H1 (cell line): ENCODE measurements around the gene CCDC83. TPM values are rescaled to one million over a fixed set of nuclear protein-coding genes. Genes with fewer than 3 reads are reported as not detected.

Source experiments
- CTCF ChIA-PET: fragments of 300-600 bp; sonication (Branson Sonifier 250); formaldehyde crosslinking; loops from one replicate; lab custom pipeline; 2021; ENCODE audit not compliant: partially characterized antibody; lab: Charles Lee
- POLR2A ChIA-PET: fragments of 300-600 bp; sonication (Branson Sonifier 250); formaldehyde crosslinking; loops from one replicate; lab custom pipeline; 2021; ENCODE audit warnings: inconsistent platforms; ENCODE audit not compliant: partially characterized antibody; lab: Charles Lee
- DNase-seq, 2 experiments: peaks; one replicate each; pipeline versions ENCODE4 v3.0.0 to v3.0.0-alpha.2; 2010 to 2022; ENCODE audit warnings: low spot score in 2 of 2, low read depth in 1 of 2, mixed read lengths in 1 of 2
- FAIRE-seq: peaks from 2 replicates; lab custom pipeline; 2011; peaks lifted over from hg19 to GRCh38; lab: Jason Lieb, UNC
- H2AFZ ChIP-seq: 2 replicates; pipeline ENCODE4 v1.8.1; 2012; ENCODE audit warnings: low read length, inconsistent platforms
- H2AK5ac ChIP-seq: 2 replicates; pipeline ENCODE4 v1.6.1; 2013; ENCODE audit warnings: low read depth, low read length
- H2BK120ac ChIP-seq: replicated peaks from 2 replicates; pipeline ENCODE3; 2013; ENCODE audit warnings: low read depth, low read length, inconsistent platforms
- H2BK12ac ChIP-seq: 2 replicates; pipeline ENCODE4 v1.6.1; 2013; ENCODE audit warnings: low read depth, low read length
- H2BK15ac ChIP-seq: 2 replicates; pipeline ENCODE4 v1.6.1; 2013; ENCODE audit warnings: low read length
- H2BK20ac ChIP-seq: 2 replicates; pipeline ENCODE4 v1.6.1; 2013; ENCODE audit warnings: low read length
- H2BK5ac ChIP-seq: 2 replicates; pipeline ENCODE4 v1.6.1; 2013; ENCODE audit warnings: low read depth, low read length
- H3K14ac ChIP-seq: 2 replicates; pipeline ENCODE4 v1.6.1; 2013; ENCODE audit warnings: inconsistent platforms; ENCODE audit not compliant: insufficient read length
- H3K18ac ChIP-seq: 2 replicates; pipeline ENCODE4 v1.6.1; 2013; ENCODE audit warnings: low read length; ENCODE audit errors: extremely low read depth
- H3K23ac ChIP-seq: 2 replicates; pipeline ENCODE4 v1.6.1; 2013; ENCODE audit warnings: inconsistent platforms; ENCODE audit not compliant: insufficient read length
- H3K23me2 ChIP-seq: 2 replicates; pipeline ENCODE4 v1.6.1; 2013; ENCODE audit warnings: low read depth, low read length
- H3K27ac ChIP-seq: 2 replicates; pipeline ENCODE4 v1.6.1; 2011; ENCODE audit warnings: low read depth, low read length, inconsistent platforms
- H3K27me3 ChIP-seq, 4 experiments: replicated peaks in 1 of 4; 1 replicate in 1 of 4; 2 replicates in 3 of 4; pipeline versions ENCODE4 v1.6.1 to v1.8.1; 2011 to 2013; ENCODE audit warnings: low read length in 3 of 4, mild to moderate bottlenecking in 3 of 4, inconsistent platforms in 2 of 4, mixed read lengths in 2 of 4, moderate library complexity in 1 of 4; ENCODE audit not compliant: control insufficient read depth in 3 of 4, insufficient read depth in 3 of 4; ENCODE audit errors: extremely low read depth in 1 of 4
- H3K36me3 ChIP-seq, 4 experiments: 2 replicates each; pipeline versions ENCODE4 v1.6.1 to v1.8.1; 2011 to 2013; ENCODE audit warnings: mild to moderate bottlenecking in 4 of 4, low read length in 3 of 4, moderate library complexity in 2 of 4, control low read depth in 1 of 4, inconsistent platforms in 1 of 4; ENCODE audit not compliant: insufficient read depth in 4 of 4, control insufficient read depth in 2 of 4
- H3K4ac ChIP-seq: replicated peaks from 2 replicates; pipeline ENCODE3; 2013; ENCODE audit warnings: low read length, low read depth, mixed read lengths, inconsistent platforms; ENCODE audit not compliant: insufficient read length
- H3K4me1 ChIP-seq, 4 experiments: replicated peaks in 1 of 4; 1 replicate in 1 of 4; 2 replicates in 3 of 4; pipeline versions ENCODE4 v1.6.1 to v1.8.1; 2011 to 2013; ENCODE audit warnings: low read length in 3 of 4, inconsistent platforms in 2 of 4, mixed read lengths in 1 of 4; ENCODE audit not compliant: insufficient read depth in 4 of 4, control insufficient read depth in 3 of 4
- H3K4me2 ChIP-seq, 2 experiments: 2 replicates each; pipeline versions ENCODE4 v1.6.1 to v1.8.1; 2011 to 2013; ENCODE audit warnings: low read depth in 2 of 2, low read length in 2 of 2, control low read depth in 1 of 2, inconsistent platforms in 1 of 2, mild to moderate bottlenecking in 1 of 2; ENCODE audit not compliant: insufficient read depth in 1 of 2
- H3K4me3 ChIP-seq, 4 experiments: fragments of 200-600, 300-600 bp in 1 of 4; sonication (generic), shearing (Covaris generic), sonication (Bioruptor Twin) in 1 of 4; 2 replicates each; pipeline versions ENCODE4 v1.5.1 to v1.8.1; 2011 to 2016; ENCODE audit warnings: low read length in 4 of 4, low read depth in 3 of 4, control low read depth in 2 of 4, inconsistent platforms in 2 of 4, mild to moderate bottlenecking in 2 of 4, mixed read lengths in 1 of 4, moderate library complexity in 1 of 4; ENCODE audit not compliant: insufficient read depth in 2 of 4; ENCODE audit errors: extremely low read depth in 1 of 4
- H3K56ac ChIP-seq: replicated peaks from 2 replicates; pipeline ENCODE3; 2013; ENCODE audit warnings: low read depth, mild to moderate bottlenecking, mixed read lengths, low read length, inconsistent platforms; ENCODE audit not compliant: insufficient read length
- H3K79me1 ChIP-seq: 2 replicates; pipeline ENCODE4 v1.6.1; 2013; ENCODE audit warnings: low read depth, low read length, control low read depth
- H3K79me2 ChIP-seq, 2 experiments: 2 replicates each; pipeline versions ENCODE4 v1.6.1 to v1.8.1; 2012 to 2013; ENCODE audit warnings: low read length in 2 of 2, mild to moderate bottlenecking in 2 of 2, inconsistent platforms in 1 of 2; ENCODE audit not compliant: insufficient read depth in 2 of 2, control insufficient read depth in 1 of 2
- H3K9ac ChIP-seq, 4 experiments: replicated peaks in 1 of 4; 1 replicate in 1 of 4; 2 replicates in 3 of 4; pipeline versions ENCODE4 v1.6.1 to v1.8.1; 2011 to 2013; ENCODE audit warnings: low read depth in 3 of 4, low read length in 3 of 4, control low read depth in 2 of 4, mild to moderate bottlenecking in 2 of 4, moderate library complexity in 2 of 4, inconsistent platforms in 1 of 4; ENCODE audit errors: extremely low read depth in 1 of 4
- H3K9me3 ChIP-seq, 2 experiments: 2 replicates each; pipeline versions ENCODE4 v1.6.1 to v1.8.1; 2012 to 2013; ENCODE audit warnings: mild to moderate bottlenecking in 2 of 2, moderate library complexity in 2 of 2, control low read depth in 1 of 2, inconsistent platforms in 1 of 2, low read depth in 1 of 2, low read length in 1 of 2, mixed read lengths in 1 of 2; ENCODE audit not compliant: insufficient read depth in 2 of 2
- H4K20me1 ChIP-seq, 2 experiments: replicated peaks in 1 of 2; 2 replicates each; pipeline versions ENCODE3 to v1.8.1; 2011 to 2013; ENCODE audit warnings: inconsistent platforms in 2 of 2, low read length in 2 of 2, mild to moderate bottlenecking in 1 of 2; ENCODE audit not compliant: insufficient read depth in 2 of 2, control insufficient read depth in 1 of 2
- H4K5ac ChIP-seq: 2 replicates; pipeline ENCODE4 v1.6.1; 2013; ENCODE audit warnings: low read length, low read depth, mixed read lengths, inconsistent platforms; ENCODE audit not compliant: insufficient read length
- H4K8ac ChIP-seq: 2 replicates; pipeline ENCODE4 v1.8.0; 2013; ENCODE audit warnings: mild to moderate bottlenecking, moderate library complexity, low read length, inconsistent platforms; ENCODE audit not compliant: insufficient read depth; ENCODE audit errors: extremely low read depth
- H4K91ac ChIP-seq: replicated peaks from 2 replicates; pipeline ENCODE3; 2013; ENCODE audit warnings: low read length, mixed read lengths, inconsistent platforms; ENCODE audit not compliant: insufficient read length
- CEBPB ChIP-seq: IDR thresholded peaks from 2 replicates; pipeline ENCODE4 v1.6.1; 2012; ENCODE audit warnings: low read depth, low read length
- E2F6 ChIP-seq: IDR thresholded peaks from 2 replicates; pipeline ENCODE4 v1.6.1; 2012; ENCODE audit warnings: inconsistent platforms
- MAFK ChIP-seq: IDR thresholded peaks from 2 replicates; pipeline ENCODE4 v1.6.1; 2012; ENCODE audit warnings: low read depth, mild to moderate bottlenecking, improper control_type of control experiment, low read length
- WGBS, 2 experiments: shearing (Covaris generic) in 1 of 2; methylation state at CpG; one replicate each; pipeline versions ENCODE4 v1.1.6 to v1.1.7; 2013 to 2015; ENCODE audit warnings: low lambda C conversion rate in 2 of 2, mixed read lengths in 2 of 2, inconsistent platforms in 1 of 2, low coverage in 1 of 2, missing lambda C conversion rate in 1 of 2; ENCODE audit not compliant: insufficient replicate concordance in 2 of 2, insufficient coverage in 1 of 2, insufficient read length in 1 of 2; ENCODE audit errors: extremely low coverage in 1 of 2, missing lambda C conversion rate in 1 of 2; 5-methylcytosine and 5-hydroxymethylcytosine counted together
- polyA plus RNA-seq, 7 experiments: library from polyadenylated mRNA; depleted of rRNA in 3 of 7; stranded (reverse) in 5 of 7; unstranded in 2 of 7; fragments of >200 nt in 5 of 7; fragments of 200-250 nt in 2 of 7; gene quantifications; 1 replicate in 5 of 7; 2 replicates in 1 of 7; 4 replicates in 1 of 7; pipeline versions ENCODE4 v1.2.1 to v1.2.3, GENCODE V29; 2011 to 2013; ENCODE audit warnings: missing spikeins in 2 of 7, mixed read lengths in 2 of 7
- total RNA-seq: library from RNA; stranded (reverse); fragmentation: NEBNext Ultra II Directional; extraction: Animal tissue kit (Norgen Biotek cat#: 25700); gene quantifications from 2 replicates; pipeline ENCODE4 v1.2.1, GENCODE V29; 2021

The CCDC83 gene
- total and polyA plus RNA-seq, 2 of the 8 experiments (the other 6 are each of a cell fraction or from before 2014, with no cell fraction given): not detected

GRCh38 chr11:85813721-85814120, 41.5 kb upstream of the CCDC83 start:
- H3K23ac ChIP-seq: no peak overlapping the region
- 87% methylated on average over 9 of the region's 9 CpGs; no CpG with 5 or more reads in 1 of the 2 experiments for whole genome bisulfite sequencing, 2 experiments
- no peak overlapping the region for H4K5ac ChIP-seq
- H4K91ac ChIP-seq: no peak overlapping the region
- no peak overlapping the region for H2BK20ac ChIP-seq
- H4K8ac ChIP-seq: no peak overlapping the region
- H3K4me1 ChIP-seq: peaks cover 0 to 3% (median 2%) of the 10 kb centered on the region in 4 experiments; a peak in 4 of 7 replicates
- no peak overlapping the region for H3K14ac ChIP-seq
- H3K4ac ChIP-seq: no peak overlapping the region
- H2BK15ac ChIP-seq: no peak overlapping the region
- H3K79me1 ChIP-seq: no peaks in the 10 kb centered on the region
- no peak overlapping the region for H2BK12ac ChIP-seq
- ChIA-PET POLR2A (interaction anchor here (0.6 kb wide), 2 partner anchors 308 to 345 kb away, joined by 3 read pairs; no protein-coding TSS in a partner anchor), CTCF (interaction anchor here (3.0 kb wide), 1 partner anchor 12 kb away, joined by 31 read pairs; no protein-coding TSS in a partner anchor)
- H4K20me1 ChIP-seq: no peaks in the 10 kb centered on the region
- H3K18ac ChIP-seq: no peak overlapping the region
- H3K23me2 ChIP-seq: peaks cover 10% of the 10 kb centered on the region; the same call in 1 of the 2 replicates
- H2BK120ac ChIP-seq: no peak overlapping the region
- 0 out of 2 replicates have a peak, but pooled peaks have one; percentile 12 for TF ChIP-seq CEBPB
- TF ChIP-seq MAFK: no peak
- TF ChIP-seq E2F6: no peak
- H3K9ac ChIP-seq: no peak overlapping the region
- FAIRE-seq (no peak), DNase-seq (no peak)
- H3K36me3 ChIP-seq: no peaks in the 10 kb centered on the region
- no peaks in the 10 kb centered on the region for H3K9me3 ChIP-seq
- H2AFZ ChIP-seq: no peak overlapping the region
- H2BK5ac ChIP-seq: no peak overlapping the region
- H3K4me3 ChIP-seq: no peak overlapping the region
- no peak overlapping the region for H3K4me2 ChIP-seq
- H3K79me2 ChIP-seq: no peaks in the 10 kb centered on the region
- peaks cover 0 to 35% (median 18%) of the 10 kb centered on the region in 4 experiments; a peak in 6 of 7 replicates for H3K27me3 ChIP-seq
- no peak overlapping the region for H3K27ac ChIP-seq
- no peak overlapping the region for H3K56ac ChIP-seq
- no peak overlapping the region for H2AK5ac ChIP-seq
